ENCODE data around the gene PLIN4. TPM values are rescaled to one million over a fixed set of nuclear protein-coding genes. Genes with fewer than 3 reads are reported as not detected.
A peak's percentile ranks its signal among the peaks of the same experiment; 100 is the strongest.

Gene PLIN4
- total RNA-seq, 2 donors from 2014 or later: 0.08 TPM; not detected in 1

- no peak for DNase-seq (ENCODE audit: low spot score in 2 of 2)
- no peaks in the 10 kb centered on the region for H3K36me3 Mint-ChIP-seq
- H3K9me3 Mint-ChIP-seq: no peaks in the 10 kb centered on the region
- no peak overlapping the region for H3K27ac Mint-ChIP-seq
- ATAC-seq: no peak
These were observed 25.0 kb downstream of the PLIN4 start for GRCh38 chr19:4493104-4493928.

- H3K27ac Mint-ChIP-seq: no peak overlapping the region
These were observed 25.8 kb downstream of the PLIN4 start for GRCh38 chr19:4492337-4493103.

GRCh38 chr19:4491446-4491845 is 26.8 kb downstream of the PLIN4 start:
- Mint-ChIP-seq H3K36me3 (no peaks in the 10 kb centered on the region), H3K9me3 (no peaks in the 10 kb centered on the region), H3K27ac (no peak overlapping the region)
- DNase-seq (ENCODE audit: low spot score in 2 of 2): no peak
- ATAC-seq: no peak

More at GRCh38 chr19:4492337-4493103, 25.8 kb downstream of the PLIN4 start:
- ATAC-seq (no peak), DNase-seq (ENCODE audit: low spot score in 2 of 2) (no peak)
- no peaks in the 10 kb centered on the region for H3K9me3 Mint-ChIP-seq
- no peaks in the 10 kb centered on the region for H3K36me3 Mint-ChIP-seq

- no peaks in the 10 kb centered on the region for H3K9me3 Mint-ChIP-seq
- ATAC-seq: no peak
- no peak overlapping the region for H3K27ac Mint-ChIP-seq
- no peak for DNase-seq (ENCODE audit: low spot score in 2 of 2)
- H3K36me3 Mint-ChIP-seq: peaks cover 0 to 5% of the 10 kb centered on the region in 2 donors
These were observed 29.8 kb downstream of the PLIN4 start for GRCh38 chr19:4488496-4488895.

- Mint-ChIP-seq H3K36me3 (peaks cover 0 to 5% of the 10 kb centered on the region in 2 donors), H3K27ac (peak overlapping the region in 1 of 2 donors; percentile 27), H3K9me3 (no peaks in the 10 kb centered on the region)
- DNase-seq (ENCODE audit: low spot score in 2 of 2) (no peak), ATAC-seq (no peak)
These were observed 30.7 kb downstream of the PLIN4 start for GRCh38 chr19:4487572-4487971.

- H3K9me3 Mint-ChIP-seq: no peaks in the 10 kb centered on the region
- DNase-seq (ENCODE audit: low spot score in 2 of 2) (no peak), ATAC-seq (no peak)
- H3K36me3 Mint-ChIP-seq: peaks cover 0 to 5% of the 10 kb centered on the region in 2 donors
- peak overlapping the region in 1 of 2 donors; percentile 25 for H3K27ac Mint-ChIP-seq
These were observed 34.9 kb downstream of the PLIN4 start for GRCh38 chr19:4483385-4483784.

GRCh38 chr19:4482721-4483364 is 35.4 kb downstream of the PLIN4 start:
- DNase-seq (ENCODE audit: low spot score in 2 of 2): no peak
- no peak for ATAC-seq
- Mint-ChIP-seq H3K27ac (peak overlapping the region in 1 of 2 donors; percentile 14), H3K36me3 (peaks cover 0 to 5% of the 10 kb centered on the region in 2 donors), H3K9me3 (no peaks in the 10 kb centered on the region)

GRCh38 chr19:4477034-4477801 is 41.1 kb downstream of the PLIN4 start:
- peak overlapping the region in 1 of 2 donors; percentile 85 for H3K27ac Mint-ChIP-seq

GRCh38 chr19:4474514-4475022 is 43.7 kb downstream of the PLIN4 start:
- peak overlapping the region; percentile 60 to 90 for H3K27ac Mint-ChIP-seq
- DNase-seq (ENCODE audit: low spot score in 2 of 2) (peak in 1 of 2 donors; percentile 48), ATAC-seq (no peak)
- H3K36me3 Mint-ChIP-seq: no peaks in the 10 kb centered on the region
- no peaks in the 10 kb centered on the region for H3K9me3 Mint-ChIP-seq

More at GRCh38 chr19:4477034-4477801, 41.1 kb downstream of the PLIN4 start:
- no peak for ATAC-seq
- DNase-seq (ENCODE audit: low spot score in 2 of 2): no peak
- Mint-ChIP-seq H3K36me3 (no peaks in the 10 kb centered on the region), H3K9me3 (no peaks in the 10 kb centered on the region)

GRCh38 chr19:4473763-4474513 is 44.3 kb downstream of the PLIN4 start:
- Mint-ChIP-seq H3K9me3 (no peaks in the 10 kb centered on the region), H3K27ac (peak overlapping the region; percentile 60 to 90), H3K36me3 (no peaks in the 10 kb centered on the region)
- no peak for ATAC-seq
- DNase-seq (ENCODE audit: low spot score in 2 of 2): no peak

- ATAC-seq (no peak), DNase-seq (ENCODE audit: low spot score in 2 of 2) (no peak)
- peak overlapping the region; percentile 81 to 90 for H3K27ac Mint-ChIP-seq
- H3K36me3 Mint-ChIP-seq: no peaks in the 10 kb centered on the region
- no peaks in the 10 kb centered on the region for H3K9me3 Mint-ChIP-seq
These were observed 45.1 kb downstream of the PLIN4 start for GRCh38 chr19:4473011-4473762.

GRCh38 chr19:4472174-4472974 is 45.9 kb downstream of the PLIN4 start, which contains the start of gene HDGFL2:
Gene HDGFL2, plus strand, starts transcription at chr19:4472297. Its CDS starts 54 bp downstream, at chr19:4472351.
- no peak for ATAC-seq
- no peak for DNase-seq (ENCODE audit: low spot score in 2 of 2)
- peak within 1 kb of the TSS; percentile 81 to 90 for H3K27ac Mint-ChIP-seq
- no peaks in the 10 kb centered on the region for H3K36me3 Mint-ChIP-seq
- no peaks in the 10 kb centered on the region for H3K9me3 Mint-ChIP-seq

- H3K9me3 Mint-ChIP-seq: no peaks in the 10 kb centered on the region
- H3K36me3 Mint-ChIP-seq: no peaks in the 10 kb centered on the region
- no peak overlapping the region for H3K27ac Mint-ChIP-seq
- ATAC-seq (peak; percentile 91), DNase-seq (ENCODE audit: low spot score in 2 of 2) (peak; percentile 95 to 99)
These were observed 46.7 kb downstream of the PLIN4 start for GRCh38 chr19:4471403-4472173.
